Uterus (tissue), 4 donors: ENCODE data around the gene LPO. TPM values are rescaled to one million over a fixed set of nuclear protein-coding genes. Genes with fewer than 3 reads are reported as not detected.

Experiments
- DNase-seq, 2 donors: peaks; one replicate each; pipeline ENCODE4 v3.0.0-alpha.2; 2019 to 2020
- H3K27ac ChIP-seq, 2 donors: fragments of 200-600 bp; sonication (generic); 1 replicate in 1 of 2; 2 replicates in 1 of 2; pipeline ENCODE4 v1.5.1; 2016 to 2018
- H3K27me3 ChIP-seq, 2 donors: fragments of 200-600 bp; sonication (generic); one replicate each; pipeline ENCODE4 v1.5.1; 2018 to 2019; ENCODE audit warnings: control low read depth in 1 of 2
- H3K36me3 ChIP-seq, 2 donors: fragments of 200-600 bp; sonication (generic); one replicate each; pipeline ENCODE4 v1.5.1; 2019; ENCODE audit warnings: control low read depth in 1 of 2
- H3K4me1 ChIP-seq, 2 donors: fragments of 200-600 bp; sonication (generic); one replicate each; pipeline ENCODE4 v1.5.1; 2018 to 2019; ENCODE audit warnings: control low read depth in 1 of 2
- H3K4me3 ChIP-seq, 2 donors: fragments of 200-600 bp; sonication (generic); 1 replicate in 1 of 2; 2 replicates in 1 of 2; pipeline ENCODE4 v1.5.1; 2018 to 2019; ENCODE audit warnings: mild to moderate bottlenecking in 1 of 2
- H3K9me3 ChIP-seq, 2 donors: fragments of 200-600 bp; sonication (generic); one replicate each; pipeline ENCODE4 v1.5.1; 2019; ENCODE audit warnings: control low read depth in 1 of 2
- CTCF ChIP-seq, 4 experiments: fragments of 200-600 bp in 2 of 4; fragments of 450-650 bp in 2 of 4; sonication (generic) in 2 of 4; IDR thresholded peaks; one replicate each; pipeline ENCODE4 v1.5.1; 2016 to 2019; ENCODE audit warnings: antibody characterized with exemption in 4 of 4, mild to moderate bottlenecking in 2 of 4, moderate library complexity in 1 of 4
- POLR2A ChIP-seq, 2 donors: fragments of 450-650 bp; IDR thresholded peaks; one replicate each; pipeline ENCODE4 v1.6.1; 2016; ENCODE audit warnings: antibody characterized with exemption in 2 of 2, mild to moderate bottlenecking in 1 of 2, moderate library complexity in 1 of 2
- intact Hi-C: fragments of 100-400 bp; cut with DNase I; formaldehyde crosslinking; loops from one replicate; pipeline ENCODE4 v1.15.1; 2023; ENCODE audit warnings: low total_unique reads
- total RNA-seq, 4 donors: library from RNA; depleted of rRNA in 3 of 4; stranded (reverse); fragments of >200 nt in 3 of 4; gene quantifications; one replicate each; pipeline versions ENCODE4 v1.1.0 to v1.2.4, GENCODE V29; 2014 to 2023
- donor health status: DM: yes; HTN: yes; CAD: no.

The LPO gene
- total RNA-seq, 4 donors from 2014 or later = not detected

- Histone ChIP-seq H3K27me3 (no peaks in the 10 kb centered on the region), H3K27ac (no peak overlapping the region), H3K36me3 (no peaks in the 10 kb centered on the region), H3K9me3 (no peaks in the 10 kb centered on the region), H3K4me3 (no peak overlapping the region), H3K4me1 (no peaks in the 10 kb centered on the region)
- no peak for TF ChIP-seq POLR2A (IDR thresholded peaks at IDR 0.05)
- no peak for TF ChIP-seq CTCF (IDR thresholded peaks at IDR 0.05)
- no peak for DNase-seq
- intact Hi-C loops = no loop called here
Measured at GRCh38 chr17:58268326-58268725, 29.9 kb downstream of the LPO start.

- TF ChIP-seq POLR2A (IDR thresholded peaks at IDR 0.05) (no peak), CTCF (IDR thresholded peaks at IDR 0.05) (no peak)
- intact Hi-C loops = no loop called here
- H3K4me3 ChIP-seq = no peak overlapping the region
- DNase-seq = no peak
- H3K9me3 ChIP-seq = no peaks in the 10 kb centered on the region
- H3K27me3 ChIP-seq = no peaks in the 10 kb centered on the region
- no peaks in the 10 kb centered on the region for H3K4me1 ChIP-seq
- no peak overlapping the region for H3K27ac ChIP-seq
- no peaks in the 10 kb centered on the region for H3K36me3 ChIP-seq
Measured at GRCh38 chr17:58268774-58269556, 30.6 kb downstream of the LPO start.

GRCh38 chr17:58269557-58270291 lies 31.3 kb downstream of the LPO start:
- TF ChIP-seq POLR2A (IDR thresholded peaks at IDR 0.05) = no peak
- TF ChIP-seq CTCF (IDR thresholded peaks at IDR 0.05) = no peak
- H3K4me3 ChIP-seq = no peak overlapping the region
- no peaks in the 10 kb centered on the region for H3K27me3 ChIP-seq
- no peaks in the 10 kb centered on the region for H3K36me3 ChIP-seq
- no peak for DNase-seq
- H3K27ac ChIP-seq = no peak overlapping the region
- no peaks in the 10 kb centered on the region for H3K4me1 ChIP-seq
- H3K9me3 ChIP-seq = no peaks in the 10 kb centered on the region
- intact Hi-C loops = no loop called here

GRCh38 chr17:58270476-58271215 lies 32.3 kb downstream of the LPO start:
- H3K9me3 ChIP-seq = no peaks in the 10 kb centered on the region
- no peaks in the 10 kb centered on the region for H3K36me3 ChIP-seq
- H3K4me3 ChIP-seq = no peak overlapping the region
- no peak overlapping the region for H3K27ac ChIP-seq
- intact Hi-C loops = no loop called here
- no peak for TF ChIP-seq CTCF (IDR thresholded peaks at IDR 0.05)
- no peak for TF ChIP-seq POLR2A (IDR thresholded peaks at IDR 0.05)
- DNase-seq = no peak
- no peaks in the 10 kb centered on the region for H3K27me3 ChIP-seq
- H3K4me1 ChIP-seq = no peaks in the 10 kb centered on the region
